C4-2B (cell line): ENCODE results near the gene ACVR1B.

Experiments used
- H3K27ac ChIP-seq: fragments of 450-650 bp; 2 replicates; pipeline ENCODE4 v1.5.1; 2017
- CTCF ChIP-seq: fragments of 450-650 bp; conservative IDR thresholded peaks from 2 replicates; pipeline ENCODE4 v1.5.1; 2017; ENCODE audit warnings: mild to moderate bottlenecking
- ZFX ChIP-seq: fragments of 450-650 bp; IDR thresholded peaks from 2 replicates; pipeline ENCODE4 v1.6.1; 2017

The ACVR1B gene

GRCh38 chr12:52013626-52014310 is 62.3 kb downstream of the ACVR1B start:
- no peak for TF ChIP-seq CTCF
- TF ChIP-seq ZFX = no peak
- H3K27ac ChIP-seq = no peak overlapping the region

- TF ChIP-seq ZFX = no peak
- no peak for TF ChIP-seq CTCF
- H3K27ac ChIP-seq = no peak overlapping the region
Observed at GRCh38 chr12:52014567-52015530, 63.4 kb downstream of the ACVR1B start.

- H3K27ac ChIP-seq = no peak overlapping the region
- TF ChIP-seq ZFX (no peak), CTCF (no peak)
Observed at GRCh38 chr12:52015532-52016041, 64.1 kb downstream of the ACVR1B start.

- no peak overlapping the region for H3K27ac ChIP-seq
- no peak for TF ChIP-seq CTCF
- no peak for TF ChIP-seq ZFX
Observed at GRCh38 chr12:52018433-52019112, 67.1 kb downstream of the ACVR1B start.

GRCh38 chr12:52019113-52019770 is 67.7 kb downstream of the ACVR1B start:
- TF ChIP-seq CTCF (no peak), ZFX (no peak)
- H3K27ac ChIP-seq = no peak overlapping the region

GRCh38 chr12:52020539-52021336 is 69.2 kb downstream of the ACVR1B start:
- H3K27ac ChIP-seq = no peak overlapping the region
- TF ChIP-seq ZFX (no peak), CTCF (peak; percentile 75)
